ENCODE results near the gene C19orf85.

DNA sequence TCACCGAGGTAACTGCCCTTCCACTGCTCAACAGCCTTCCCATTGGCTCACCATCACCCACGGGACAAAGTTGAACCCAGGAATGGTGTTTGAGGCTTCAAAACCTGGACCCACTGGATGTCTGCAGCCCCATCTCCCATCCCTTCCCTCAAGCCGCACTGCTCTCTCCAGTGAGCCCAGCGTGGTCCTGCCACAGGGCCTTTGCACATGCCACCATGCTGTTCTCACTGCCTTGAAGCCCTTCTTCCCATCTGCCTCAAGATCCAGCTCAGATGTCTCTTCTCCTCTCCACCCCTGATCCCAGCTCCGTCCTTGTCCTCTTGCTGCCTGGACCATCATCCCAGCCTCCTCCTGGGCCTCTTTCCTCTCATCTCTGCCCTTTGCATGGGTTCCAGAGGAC is 25.5 kb downstream of the C19orf85 start:
- TF ChIP-seq, protein P1, sequence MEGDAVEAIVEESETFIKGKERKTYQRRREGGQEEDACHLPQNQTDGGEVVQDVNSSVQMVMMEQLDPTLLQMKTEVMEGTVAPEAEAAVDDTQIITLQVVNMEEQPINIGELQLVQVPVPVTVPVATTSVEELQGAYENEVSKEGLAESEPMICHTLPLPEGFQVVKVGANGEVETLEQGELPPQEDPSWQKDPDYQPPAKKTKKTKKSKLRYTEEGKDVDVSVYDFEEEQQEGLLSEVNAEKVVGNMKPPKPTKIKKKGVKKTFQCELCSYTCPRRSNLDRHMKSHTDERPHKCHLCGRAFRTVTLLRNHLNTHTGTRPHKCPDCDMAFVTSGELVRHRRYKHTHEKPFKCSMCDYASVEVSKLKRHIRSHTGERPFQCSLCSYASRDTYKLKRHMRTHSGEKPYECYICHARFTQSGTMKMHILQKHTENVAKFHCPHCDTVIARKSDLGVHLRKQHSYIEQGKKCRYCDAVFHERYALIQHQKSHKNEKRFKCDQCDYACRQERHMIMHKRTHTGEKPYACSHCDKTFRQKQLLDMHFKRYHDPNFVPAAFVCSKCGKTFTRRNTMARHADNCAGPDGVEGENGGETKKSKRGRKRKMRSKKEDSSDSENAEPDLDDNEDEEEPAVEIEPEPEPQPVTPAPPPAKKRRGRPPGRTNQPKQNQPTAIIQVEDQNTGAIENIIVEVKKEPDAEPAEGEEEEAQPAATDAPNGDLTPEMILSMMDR (tag by site-specific recombination; IDR thresholded peaks at IDR 0.05), result no peak
- TF ChIP-seq ZBTB21 (tag by site-specific recombination; IDR thresholded peaks at IDR 0.05) (no peak), ZNF302 (tag by site-specific recombination; IDR thresholded peaks at IDR 0.05; ENCODE audit: low read depth) (no peak), ZNF366 (tag by site-specific recombination; conservative IDR thresholded peaks at IDR 0.05) (no peak)
- TF ChIP-seq, protein P2, sequence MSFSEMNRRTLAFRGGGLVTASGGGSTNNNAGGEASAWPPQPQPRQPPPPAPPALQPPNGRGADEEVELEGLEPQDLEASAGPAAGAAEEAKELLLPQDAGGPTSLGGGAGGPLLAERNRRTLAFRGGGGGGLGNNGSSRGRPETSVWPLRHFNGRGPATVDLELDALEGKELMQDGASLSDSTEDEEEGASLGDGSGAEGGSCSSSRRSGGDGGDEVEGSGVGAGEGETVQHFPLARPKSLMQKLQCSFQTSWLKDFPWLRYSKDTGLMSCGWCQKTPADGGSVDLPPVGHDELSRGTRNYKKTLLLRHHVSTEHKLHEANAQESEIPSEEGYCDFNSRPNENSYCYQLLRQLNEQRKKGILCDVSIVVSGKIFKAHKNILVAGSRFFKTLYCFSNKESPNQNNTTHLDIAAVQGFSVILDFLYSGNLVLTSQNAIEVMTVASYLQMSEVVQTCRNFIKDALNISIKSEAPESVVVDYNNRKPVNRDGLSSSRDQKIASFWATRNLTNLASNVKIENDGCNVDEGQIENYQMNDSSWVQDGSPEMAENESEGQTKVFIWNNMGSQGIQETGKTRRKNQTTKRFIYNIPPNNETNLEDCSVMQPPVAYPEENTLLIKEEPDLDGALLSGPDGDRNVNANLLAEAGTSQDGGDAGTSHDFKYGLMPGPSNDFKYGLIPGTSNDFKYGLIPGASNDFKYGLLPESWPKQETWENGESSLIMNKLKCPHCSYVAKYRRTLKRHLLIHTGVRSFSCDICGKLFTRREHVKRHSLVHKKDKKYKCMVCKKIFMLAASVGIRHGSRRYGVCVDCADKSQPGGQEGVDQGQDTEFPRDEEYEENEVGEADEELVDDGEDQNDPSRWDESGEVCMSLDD (tag by site-specific recombination; IDR thresholded peaks at IDR 0.05), result no peak
